OCI-LY1 (cell line): ENCODE measurements around the gene RASGRF2.

ENCODE experiments used
- H2AFZ ChIP-seq: fragments of 200-600 bp; sonication (generic), shearing (Covaris generic); 2 replicates; pipeline ENCODE4 v1.6.0; 2014; ENCODE audit warnings: antibody characterized with exemption, mild to moderate bottlenecking, low read length
- H3F3A ChIP-seq: fragments of 200-600 bp; sonication (generic), shearing (Covaris generic); 2 replicates; pipeline ENCODE4 v1.6.0; 2014; ENCODE audit warnings: mild to moderate bottlenecking, antibody characterized with exemption, low read length, moderate library complexity; ENCODE audit not compliant: insufficient read depth
- H3K27ac ChIP-seq: fragments of 200-600 bp; sonication (generic); 2 replicates; pipeline ENCODE4 v1.5.1; 2014; ENCODE audit warnings: low read length, mixed run types, mild to moderate bottlenecking, low read depth; ENCODE audit not compliant: poor library complexity, severe bottlenecking
- H3K27me3 ChIP-seq: fragments of 200-600 bp; sonication (generic); 2 replicates; pipeline ENCODE4 v1.6.0; 2014; ENCODE audit warnings: antibody characterized with exemption, mild to moderate bottlenecking, low read length, moderate library complexity; ENCODE audit not compliant: insufficient read depth
- H3K36me3 ChIP-seq: fragments of 200-600 bp; sonication (generic); 2 replicates; pipeline ENCODE4 v1.6.1; 2014; ENCODE audit warnings: mild to moderate bottlenecking, antibody characterized with exemption, low read length, moderate library complexity, mixed read lengths; ENCODE audit not compliant: insufficient read depth
- H3K4me1 ChIP-seq: fragments of 200-600 bp; sonication (generic); 2 replicates; pipeline ENCODE4 v1.5.1; 2014; ENCODE audit warnings: mild to moderate bottlenecking, low read length, moderate library complexity; ENCODE audit not compliant: insufficient read depth, severe bottlenecking
- H3K4me2 ChIP-seq: fragments of 200-600 bp; sonication (generic), shearing (Covaris generic); 2 replicates; pipeline ENCODE4 v1.6.1; 2014; ENCODE audit warnings: low read length
- H3K4me3 ChIP-seq: fragments of 200-600 bp; sonication (generic); 2 replicates; pipeline ENCODE4 v1.5.1; 2014; ENCODE audit warnings: low read length, low read depth, mild to moderate bottlenecking, mixed read lengths; ENCODE audit not compliant: poor library complexity, severe bottlenecking
- H3K79me2 ChIP-seq: fragments of 200-600 bp; shearing (Covaris generic); 2 replicates; pipeline ENCODE4 v1.6.1; 2016; ENCODE audit warnings: mixed run types, low read length, mixed read lengths; ENCODE audit not compliant: insufficient read depth
- H3K9ac ChIP-seq: fragments of 200-600 bp; sonication (generic), shearing (Covaris generic); 2 replicates; pipeline ENCODE4 v1.6.1; 2014; ENCODE audit warnings: mild to moderate bottlenecking, low read length, mixed read lengths
- H3K9me2 ChIP-seq: fragments of 200-600 bp; sonication (generic), shearing (Covaris generic); 2 replicates; pipeline ENCODE4 v1.6.1; 2014; ENCODE audit warnings: low read depth, mild to moderate bottlenecking, low read length, mixed read lengths
- H3K9me3 ChIP-seq: fragments of 200-600 bp; shearing (Covaris generic); 2 replicates; pipeline ENCODE4 v1.6.1; 2014; ENCODE audit warnings: low read length, mixed read lengths
- H4K20me1 ChIP-seq: fragments of 200-600 bp; sonication (generic), shearing (Covaris generic); 2 replicates; pipeline ENCODE4 v1.6.0; 2016; ENCODE audit warnings: mild to moderate bottlenecking, low read length; ENCODE audit not compliant: insufficient read depth
- CTCF ChIP-seq: fragments of 200-600 bp; sonication (generic), shearing (Covaris generic); IDR thresholded peaks from 2 replicates; pipeline ENCODE4 v1.5.1; 2017; ENCODE audit warnings: mild to moderate bottlenecking, antibody characterized with exemption, low read length, moderate library complexity, mixed read lengths
- EZH2 ChIP-seq: fragments of 200-600 bp; sonication (generic), shearing (Covaris generic); IDR thresholded peaks from 2 replicates; pipeline ENCODE4 v1.8.0; 2017; ENCODE audit warnings: borderline replicate concordance, mixed run types, mild to moderate bottlenecking, antibody characterized with exemption, low read length, moderate library complexity, mixed read lengths

Gene RASGRF2

GRCh38 chr5:80967500-80968181, 7.5 kb downstream of the RASGRF2 start:
- H2AFZ ChIP-seq = no peak overlapping the region
- H3F3A ChIP-seq = no peaks in the 10 kb centered on the region
- H3K9me3 ChIP-seq = no peaks in the 10 kb centered on the region
- no peak overlapping the region for H3K4me2 ChIP-seq
- H3K27ac ChIP-seq = no peak overlapping the region
- no peaks in the 10 kb centered on the region for H3K9me2 ChIP-seq
- H3K9ac ChIP-seq = no peak overlapping the region
- no peaks in the 10 kb centered on the region for H3K4me1 ChIP-seq
- H4K20me1 ChIP-seq = no peaks in the 10 kb centered on the region
- no peak overlapping the region for H3K4me3 ChIP-seq
- TF ChIP-seq CTCF (no peak), EZH2 (no peak)
- no peaks in the 10 kb centered on the region for H3K36me3 ChIP-seq
- H3K27me3 ChIP-seq = no peaks in the 10 kb centered on the region
- H3K79me2 ChIP-seq = no peaks in the 10 kb centered on the region

GRCh38 chr5:80973027-80973426, 12.9 kb downstream of the RASGRF2 start:
- no peaks in the 10 kb centered on the region for H3K9me3 ChIP-seq
- no peak overlapping the region for H3K9ac ChIP-seq
- H3K4me1 ChIP-seq = no peaks in the 10 kb centered on the region
- no peak overlapping the region for H3K27ac ChIP-seq
- no peak overlapping the region for H3K4me2 ChIP-seq
- no peaks in the 10 kb centered on the region for H3K79me2 ChIP-seq
- no peaks in the 10 kb centered on the region for H4K20me1 ChIP-seq
- H3F3A ChIP-seq = no peaks in the 10 kb centered on the region
- H3K27me3 ChIP-seq = no peaks in the 10 kb centered on the region
- H3K36me3 ChIP-seq = no peaks in the 10 kb centered on the region
- no peaks in the 10 kb centered on the region for H3K9me2 ChIP-seq
- TF ChIP-seq CTCF (no peak), EZH2 (no peak)
- H3K4me3 ChIP-seq = no peak overlapping the region
- no peak overlapping the region for H2AFZ ChIP-seq

GRCh38 chr5:80975065-80975464, 14.9 kb downstream of the RASGRF2 start:
- Histone ChIP-seq H3K79me2 (no peaks in the 10 kb centered on the region), H3K4me2 (no peak overlapping the region), H4K20me1 (no peaks in the 10 kb centered on the region), H3K4me3 (no peak overlapping the region), H3K27me3 (no peaks in the 10 kb centered on the region), H3K9me2 (no peaks in the 10 kb centered on the region), H2AFZ (no peak overlapping the region), H3K4me1 (no peaks in the 10 kb centered on the region), H3K36me3 (no peaks in the 10 kb centered on the region), H3K27ac (no peak overlapping the region), H3F3A (no peaks in the 10 kb centered on the region), H3K9ac (no peak overlapping the region), H3K9me3 (no peaks in the 10 kb centered on the region)
- no peak for TF ChIP-seq CTCF
- TF ChIP-seq EZH2 = no peak
